Activated naive CD4-positive, alpha-beta T cell treated with Interleukin-2 at 50 U/mL for 16 hours (primary cell): ENCODE measurements around the gene OR1F1.
"Not testable (repeated sequence)": the region's sequence is repeated elsewhere in the genome, so short reads cannot be mapped to it uniquely, and the experiment has no call there.

ENCODE experiments used
- DNase-seq: peaks from one replicate; pipeline ENCODE4 v3.0.0-alpha.2; 2020

Gene OR1F1

GRCh38 chr16:3187798-3188674 is at the start of gene OR1F1:
OR1F1 (plus strand) TSS chr16:3188204.
- peak; percentile 71 for DNase-seq

- no peak for DNase-seq
Observed at GRCh38 chr16:3138342-3138741, 49.7 kb upstream of the OR1F1 start.

GRCh38 chr16:3138823-3139426 is 49.1 kb upstream of the OR1F1 start:
- DNase-seq, result no peak

GRCh38 chr16:3139561-3139960 is 48.4 kb upstream of the OR1F1 start:
- not testable (repeated sequence) for DNase-seq

- no peak for DNase-seq
Observed at GRCh38 chr16:3140603-3141427, 47.2 kb upstream of the OR1F1 start.

- no peak for DNase-seq
Observed at GRCh38 chr16:3141781-3142311, 46.2 kb upstream of the OR1F1 start.

GRCh38 chr16:3142327-3142726 is 45.7 kb upstream of the OR1F1 start:
- no peak for DNase-seq

GRCh38 chr16:3142770-3143169 is 45.2 kb upstream of the OR1F1 start:
- DNase-seq, result no peak

GRCh38 chr16:3143189-3143588 is 44.8 kb upstream of the OR1F1 start:
- DNase-seq, result no peak

GRCh38 chr16:3143598-3144320 is 44.2 kb upstream of the OR1F1 start:
- no peak for DNase-seq

GRCh38 chr16:3144321-3144983 is 43.6 kb upstream of the OR1F1 start:
- no peak for DNase-seq

GRCh38 chr16:3145151-3145550 is 42.9 kb upstream of the OR1F1 start:
- DNase-seq, result no peak

GRCh38 chr16:3145660-3146059 is 42.3 kb upstream of the OR1F1 start:
- no peak for DNase-seq

GRCh38 chr16:3147046-3147756 is 40.8 kb upstream of the OR1F1 start:
- no peak for DNase-seq

- no peak for DNase-seq
Observed at GRCh38 chr16:3147757-3148104, 40.3 kb upstream of the OR1F1 start.

GRCh38 chr16:3148256-3149192 is 39.5 kb upstream of the OR1F1 start:
- DNase-seq, result no peak

GRCh38 chr16:3149193-3149530 is 38.8 kb upstream of the OR1F1 start:
- DNase-seq, result no peak

- DNase-seq, result peak; percentile 55
Observed at GRCh38 chr16:3149630-3150345, 38.2 kb upstream of the OR1F1 start.

- peak; percentile 97 for DNase-seq
Observed at GRCh38 chr16:3150346-3151218, 37.4 kb upstream of the OR1F1 start.
